OCI-LY7 (cell line): Measurements from ENCODE around the gene ZNF282.

ENCODE experiments used
- EZH2phosphoT487 ChIP-seq: fragments of 200-600 bp; sonication (generic); IDR thresholded peaks from 2 replicates; pipeline ENCODE4 v1.6.1; 2018; ENCODE audit warnings: low read depth, borderline replicate concordance, mild to moderate bottlenecking, mixed run types, antibody characterized with exemption, low read length, moderate library complexity, mixed read lengths
- TF ChIP-seq, protein P1 (sequence below): fragments of 200-600 bp; sonication (generic); conservative IDR thresholded peaks from 2 replicates; pipeline ENCODE4 v1.5.1; 2014; ENCODE audit warnings: mild to moderate bottlenecking, antibody characterized with exemption, low read length, moderate library complexity, mixed read lengths

DNA sequence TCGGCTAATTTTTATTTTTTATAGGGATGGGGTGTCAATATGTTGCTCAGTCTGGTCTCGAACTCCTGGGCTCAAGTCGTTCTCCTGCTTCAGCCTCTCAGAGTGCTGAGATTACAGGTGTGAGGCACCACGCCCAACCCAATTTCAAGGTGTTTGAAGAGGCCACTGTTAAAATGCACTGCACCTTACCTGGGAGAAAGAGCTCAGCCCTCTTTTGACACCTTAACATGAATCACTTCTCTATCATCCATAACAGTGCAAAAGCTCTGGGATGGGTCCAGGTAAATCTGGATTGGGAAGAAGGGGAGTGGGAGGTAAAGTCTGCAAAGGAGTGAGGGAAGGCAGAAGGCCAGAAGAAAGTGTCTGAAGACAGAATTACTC lies 557 bp upstream of the ZNF282 start:
- TF ChIP-seq, protein P1, sequence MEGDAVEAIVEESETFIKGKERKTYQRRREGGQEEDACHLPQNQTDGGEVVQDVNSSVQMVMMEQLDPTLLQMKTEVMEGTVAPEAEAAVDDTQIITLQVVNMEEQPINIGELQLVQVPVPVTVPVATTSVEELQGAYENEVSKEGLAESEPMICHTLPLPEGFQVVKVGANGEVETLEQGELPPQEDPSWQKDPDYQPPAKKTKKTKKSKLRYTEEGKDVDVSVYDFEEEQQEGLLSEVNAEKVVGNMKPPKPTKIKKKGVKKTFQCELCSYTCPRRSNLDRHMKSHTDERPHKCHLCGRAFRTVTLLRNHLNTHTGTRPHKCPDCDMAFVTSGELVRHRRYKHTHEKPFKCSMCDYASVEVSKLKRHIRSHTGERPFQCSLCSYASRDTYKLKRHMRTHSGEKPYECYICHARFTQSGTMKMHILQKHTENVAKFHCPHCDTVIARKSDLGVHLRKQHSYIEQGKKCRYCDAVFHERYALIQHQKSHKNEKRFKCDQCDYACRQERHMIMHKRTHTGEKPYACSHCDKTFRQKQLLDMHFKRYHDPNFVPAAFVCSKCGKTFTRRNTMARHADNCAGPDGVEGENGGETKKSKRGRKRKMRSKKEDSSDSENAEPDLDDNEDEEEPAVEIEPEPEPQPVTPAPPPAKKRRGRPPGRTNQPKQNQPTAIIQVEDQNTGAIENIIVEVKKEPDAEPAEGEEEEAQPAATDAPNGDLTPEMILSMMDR = no peak
- TF ChIP-seq EZH2phosphoT487 = no peak
